VCaP (cell line): ENCODE measurements around the gene RASSF8.
A peak's percentile ranks its signal among the peaks of the same experiment; 100 is the strongest.

Source experiments
- H3K27ac ChIP-seq: fragments of 450-650 bp; 2 replicates; pipeline ENCODE4 v1.5.1; 2017
- TF ChIP-seq, protein P1 (sequence below): fragments of 450-650 bp; conservative IDR thresholded peaks from 2 replicates; pipeline ENCODE4 v1.5.1; 2017; ENCODE audit warnings: mild to moderate bottlenecking, moderate library complexity

Gene RASSF8

DNA sequence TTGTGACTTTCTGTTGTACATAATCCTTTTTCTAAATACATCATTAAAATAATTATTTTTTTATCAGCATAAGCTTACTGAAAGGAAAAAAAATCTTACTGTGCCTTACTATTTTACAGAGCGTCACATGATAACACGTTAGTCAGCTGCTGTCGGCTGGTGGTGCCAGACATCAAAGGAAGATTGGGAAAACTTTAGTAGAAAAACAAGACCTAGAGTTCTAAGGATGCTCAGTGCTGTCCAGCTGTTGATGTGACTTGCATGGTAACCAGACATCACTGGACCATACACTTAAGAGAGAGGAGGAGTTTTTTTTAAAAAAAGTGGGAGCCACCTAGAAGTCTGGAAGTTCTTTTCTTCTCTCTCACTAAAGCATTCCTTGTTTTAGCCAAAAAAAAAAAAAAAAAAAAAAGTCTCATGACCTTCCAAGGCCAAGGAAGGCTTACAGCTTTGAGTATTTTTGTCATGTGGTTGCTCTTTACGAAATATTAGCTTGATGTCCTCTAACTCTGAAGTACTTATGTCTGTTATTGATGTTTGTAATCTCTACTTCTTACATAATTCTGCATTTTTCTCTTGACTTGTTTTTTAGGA lies 4.5 kb downstream of the RASSF8 start:
- TF ChIP-seq, protein P1, sequence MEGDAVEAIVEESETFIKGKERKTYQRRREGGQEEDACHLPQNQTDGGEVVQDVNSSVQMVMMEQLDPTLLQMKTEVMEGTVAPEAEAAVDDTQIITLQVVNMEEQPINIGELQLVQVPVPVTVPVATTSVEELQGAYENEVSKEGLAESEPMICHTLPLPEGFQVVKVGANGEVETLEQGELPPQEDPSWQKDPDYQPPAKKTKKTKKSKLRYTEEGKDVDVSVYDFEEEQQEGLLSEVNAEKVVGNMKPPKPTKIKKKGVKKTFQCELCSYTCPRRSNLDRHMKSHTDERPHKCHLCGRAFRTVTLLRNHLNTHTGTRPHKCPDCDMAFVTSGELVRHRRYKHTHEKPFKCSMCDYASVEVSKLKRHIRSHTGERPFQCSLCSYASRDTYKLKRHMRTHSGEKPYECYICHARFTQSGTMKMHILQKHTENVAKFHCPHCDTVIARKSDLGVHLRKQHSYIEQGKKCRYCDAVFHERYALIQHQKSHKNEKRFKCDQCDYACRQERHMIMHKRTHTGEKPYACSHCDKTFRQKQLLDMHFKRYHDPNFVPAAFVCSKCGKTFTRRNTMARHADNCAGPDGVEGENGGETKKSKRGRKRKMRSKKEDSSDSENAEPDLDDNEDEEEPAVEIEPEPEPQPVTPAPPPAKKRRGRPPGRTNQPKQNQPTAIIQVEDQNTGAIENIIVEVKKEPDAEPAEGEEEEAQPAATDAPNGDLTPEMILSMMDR: no peak
- no peak overlapping the region for H3K27ac ChIP-seq

GRCh38 chr12:25965682-25966081 lies 7.2 kb downstream of the RASSF8 start:
- H3K27ac ChIP-seq: no peak overlapping the region
- TF ChIP-seq, protein P1: no peak

GRCh38 chr12:25970082-25970481 lies 11.6 kb downstream of the RASSF8 start:
- H3K27ac ChIP-seq: peak overlapping the region; percentile 96
- TF ChIP-seq, protein P1: no peak

- H3K27ac ChIP-seq: peak overlapping the region; percentile 96
- TF ChIP-seq, protein P1: peak; percentile 18; the same call in 1 of the 2 replicates
Measured at GRCh38 chr12:25970916-25971653, 12.6 kb downstream of the RASSF8 start.

GRCh38 chr12:25971654-25972041 lies 13.2 kb downstream of the RASSF8 start:
- TF ChIP-seq, protein P1: no peak

DNA sequence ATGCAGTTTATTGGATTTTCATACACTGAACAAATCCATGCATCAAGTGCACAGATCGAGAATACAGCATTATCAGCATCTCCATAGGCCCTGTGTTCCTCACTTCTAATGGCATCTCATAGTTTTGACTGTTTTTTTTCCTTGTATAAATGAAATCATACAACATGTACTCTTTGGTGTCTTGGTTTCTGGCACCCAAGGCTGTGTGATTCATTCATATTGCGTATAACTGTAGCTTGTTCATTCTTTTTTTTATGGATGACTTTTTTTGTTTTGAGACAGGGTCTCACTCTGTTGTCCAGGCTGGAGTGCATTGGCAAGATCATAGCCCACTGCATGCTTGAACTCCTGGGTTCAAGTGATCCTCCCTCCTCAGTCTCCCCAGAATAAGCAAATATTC lies 14.3 kb downstream of the RASSF8 start:
- H3K27ac ChIP-seq: no peak overlapping the region
- TF ChIP-seq, protein P1: no peak

More at GRCh38 chr12:25971654-25972041, 13.2 kb downstream of the RASSF8 start:
- H3K27ac ChIP-seq: peak overlapping the region; percentile 96

DNA sequence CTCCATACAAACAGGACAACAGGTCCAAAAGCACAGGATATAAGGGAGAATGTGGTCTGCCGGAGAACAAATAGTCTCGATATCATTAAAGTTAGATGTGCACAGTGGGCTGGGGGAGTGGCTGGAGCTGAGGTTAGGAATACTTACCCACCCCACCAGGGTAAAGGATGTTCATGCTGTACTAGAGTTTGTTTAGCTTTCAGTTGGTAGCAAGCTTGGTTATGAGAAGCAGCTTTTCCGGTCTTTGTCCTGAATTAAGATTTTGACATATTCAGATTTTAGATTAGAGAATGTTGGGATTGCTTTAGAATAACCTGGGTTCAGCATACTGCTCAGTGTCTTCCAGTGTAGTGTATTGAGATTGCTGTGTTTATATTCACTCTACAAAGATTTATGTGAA lies 16.7 kb downstream of the RASSF8 start:
- TF ChIP-seq, protein P1: no peak

More for the DNA sequence above, 16.7 kb downstream of the RASSF8 start:
- no peak overlapping the region for H3K27ac ChIP-seq
